GM10266 (cell line): ENCODE results near the gene HSPG2.

Source experiments
- DNase-seq: peaks from one replicate; pipeline ENCODE4 v3.0.0; 2012; ENCODE audit errors: extremely low spot score
- TF ChIP-seq, protein P1 (sequence below): IDR thresholded peaks from 2 replicates; pipeline ENCODE4 v1.5.1; 2012; ENCODE audit warnings: mild to moderate bottlenecking, low read depth; ENCODE audit not compliant: control insufficient read depth, insufficient read depth; ENCODE audit errors: missing control alignments

HSPG2 gene

DNA sequence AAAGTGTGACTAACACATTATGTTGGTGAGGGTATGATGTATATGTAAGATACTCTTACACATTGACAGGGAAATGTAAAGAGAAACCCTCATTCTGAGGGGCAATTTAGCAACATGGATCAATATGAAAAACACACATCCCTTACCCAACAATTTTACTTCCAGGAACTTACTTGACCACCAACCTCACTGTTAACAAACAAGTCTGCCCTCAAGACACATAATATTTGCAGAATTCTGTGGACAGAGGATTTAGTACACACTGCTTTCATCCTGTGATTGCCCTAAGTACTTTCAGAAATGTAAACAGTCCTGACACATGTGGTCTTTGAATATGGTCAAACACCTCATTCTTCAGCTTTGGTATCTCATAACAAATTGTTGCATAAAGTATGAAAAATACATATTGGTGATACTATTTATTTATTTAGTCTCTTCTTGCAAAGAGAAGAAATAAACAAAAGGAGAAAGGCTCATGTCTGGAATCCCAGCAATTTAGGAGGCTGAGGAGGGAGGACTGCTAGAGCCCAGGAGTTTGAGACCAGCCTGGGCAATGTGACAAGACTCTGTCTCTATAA, 161.0 kb downstream of the HSPG2 start:
- TF ChIP-seq, protein P1, sequence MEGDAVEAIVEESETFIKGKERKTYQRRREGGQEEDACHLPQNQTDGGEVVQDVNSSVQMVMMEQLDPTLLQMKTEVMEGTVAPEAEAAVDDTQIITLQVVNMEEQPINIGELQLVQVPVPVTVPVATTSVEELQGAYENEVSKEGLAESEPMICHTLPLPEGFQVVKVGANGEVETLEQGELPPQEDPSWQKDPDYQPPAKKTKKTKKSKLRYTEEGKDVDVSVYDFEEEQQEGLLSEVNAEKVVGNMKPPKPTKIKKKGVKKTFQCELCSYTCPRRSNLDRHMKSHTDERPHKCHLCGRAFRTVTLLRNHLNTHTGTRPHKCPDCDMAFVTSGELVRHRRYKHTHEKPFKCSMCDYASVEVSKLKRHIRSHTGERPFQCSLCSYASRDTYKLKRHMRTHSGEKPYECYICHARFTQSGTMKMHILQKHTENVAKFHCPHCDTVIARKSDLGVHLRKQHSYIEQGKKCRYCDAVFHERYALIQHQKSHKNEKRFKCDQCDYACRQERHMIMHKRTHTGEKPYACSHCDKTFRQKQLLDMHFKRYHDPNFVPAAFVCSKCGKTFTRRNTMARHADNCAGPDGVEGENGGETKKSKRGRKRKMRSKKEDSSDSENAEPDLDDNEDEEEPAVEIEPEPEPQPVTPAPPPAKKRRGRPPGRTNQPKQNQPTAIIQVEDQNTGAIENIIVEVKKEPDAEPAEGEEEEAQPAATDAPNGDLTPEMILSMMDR = no peak

DNA sequence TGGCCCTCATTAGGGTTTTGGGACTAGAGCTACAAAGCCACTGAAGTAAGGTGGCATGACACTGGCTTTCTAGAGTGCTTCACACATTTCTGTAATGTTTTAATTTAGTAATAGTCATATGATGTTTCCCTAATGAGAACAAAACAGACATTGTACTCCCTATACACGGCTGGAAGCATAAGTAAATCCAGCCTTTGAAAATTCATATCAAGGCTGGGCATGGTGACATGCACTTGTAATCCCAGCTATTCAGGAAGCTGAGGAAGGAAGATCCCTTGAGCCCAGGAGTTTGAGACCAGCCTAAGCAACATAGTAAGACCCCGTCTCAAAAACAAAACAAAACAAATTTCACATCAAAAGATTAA, 161.6 kb downstream of the HSPG2 start:
- no peak for DNase-seq
- TF ChIP-seq, protein P1 = no peak

More for the DNA sequence above, 161.0 kb downstream of the HSPG2 start:
- DNase-seq = no peak

DNA sequence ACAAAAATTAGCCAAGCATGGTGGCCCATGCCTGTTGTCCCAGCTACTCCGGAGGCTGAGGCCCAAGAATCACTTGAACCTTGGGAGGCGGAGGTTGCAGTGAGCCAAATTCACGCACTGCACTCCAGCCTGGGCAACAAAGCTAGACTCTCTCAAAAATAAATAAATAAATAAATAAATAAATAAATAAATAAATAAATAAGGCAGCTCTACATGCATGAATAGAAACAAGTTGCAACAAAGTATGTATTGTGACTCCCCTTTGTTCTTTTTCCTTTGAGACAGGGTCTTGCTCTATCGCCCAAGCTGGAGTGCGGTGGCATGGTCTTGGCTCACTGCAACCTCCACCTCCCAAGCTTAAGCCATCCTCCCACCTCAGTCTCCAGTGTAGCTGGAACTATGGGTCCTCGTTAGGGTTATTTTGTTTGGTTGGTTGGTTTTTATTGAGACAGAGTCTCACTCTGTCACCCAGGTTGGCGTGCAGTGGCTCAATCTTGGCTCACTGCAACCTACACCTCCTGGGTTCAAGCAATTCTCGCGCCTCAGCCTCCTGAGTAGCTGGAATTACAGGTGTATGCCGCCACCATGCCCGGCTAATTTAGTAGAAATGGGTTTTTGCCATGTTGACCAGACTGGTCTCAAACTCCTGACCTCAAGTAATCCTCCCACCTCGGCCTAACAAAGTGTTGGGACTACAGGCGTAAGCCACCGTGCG, 162.1 kb downstream of the HSPG2 start:
- TF ChIP-seq, protein P1 = no peak
- no peak for DNase-seq

DNA sequence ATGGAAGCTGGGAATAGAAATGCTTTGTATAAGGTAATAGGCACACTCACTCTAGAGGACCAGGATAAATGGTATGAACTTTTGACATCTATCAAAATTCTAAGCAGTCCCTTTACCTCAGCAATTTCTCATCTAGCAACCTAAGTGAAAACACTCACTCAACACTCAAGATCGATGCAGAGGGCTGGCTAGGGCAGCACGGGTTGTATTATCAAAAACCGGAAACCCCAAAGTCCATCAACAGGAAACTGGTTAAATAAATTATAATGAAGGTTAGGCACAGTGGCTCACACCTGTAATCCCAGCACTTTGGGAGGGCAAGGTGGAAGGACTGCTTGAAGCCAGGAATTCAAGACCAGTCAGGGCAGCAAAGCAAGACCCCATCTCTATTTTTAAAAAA, 163.5 kb downstream of the HSPG2 start:
- DNase-seq = no peak
- TF ChIP-seq, protein P1 = no peak
